Ureter (tissue), 1 donor: Measurements from ENCODE around the gene CFAP54. TPM values are rescaled to one million over a fixed set of nuclear protein-coding genes. Genes with fewer than 3 reads are reported as not detected.

ENCODE experiments used
- DNase-seq: peaks from one replicate; pipeline ENCODE4 v3.0.0-alpha.2; 2020; ENCODE audit warnings: low spot score
- total RNA-seq: library from RNA; stranded (reverse); gene quantifications from one replicate; pipeline ENCODE4 v1.2.4, GENCODE V29; 2023
- donor health status: DM: yes; HTN: yes; CAD: no.

The CFAP54 gene
- total RNA-seq, 1 donor from 2014 or later, result 2.6 TPM

DNA sequence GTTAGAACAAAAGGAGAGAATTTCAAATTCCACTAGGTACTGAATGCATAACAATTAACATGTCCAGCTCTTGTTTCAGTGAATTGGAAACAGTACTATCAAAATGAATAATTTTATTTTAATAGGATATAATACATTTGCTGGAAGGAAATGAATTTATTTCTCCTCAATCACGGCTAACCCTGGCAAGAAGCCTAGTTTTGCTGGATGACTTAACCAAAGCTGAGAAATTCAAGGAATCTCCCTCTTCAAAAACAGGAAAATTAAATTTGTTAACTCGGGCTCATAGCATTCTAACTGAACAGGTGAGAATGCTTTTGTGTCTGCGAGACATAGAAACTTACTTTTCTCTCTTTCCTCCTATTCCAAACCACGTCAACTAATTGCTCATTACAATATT, 254.2 kb downstream of the CFAP54 start:
- no peak for DNase-seq

- DNase-seq, result no peak
These were observed 260.6 kb downstream of the CFAP54 start for GRCh38 chr12:96749999-96750398.

DNA sequence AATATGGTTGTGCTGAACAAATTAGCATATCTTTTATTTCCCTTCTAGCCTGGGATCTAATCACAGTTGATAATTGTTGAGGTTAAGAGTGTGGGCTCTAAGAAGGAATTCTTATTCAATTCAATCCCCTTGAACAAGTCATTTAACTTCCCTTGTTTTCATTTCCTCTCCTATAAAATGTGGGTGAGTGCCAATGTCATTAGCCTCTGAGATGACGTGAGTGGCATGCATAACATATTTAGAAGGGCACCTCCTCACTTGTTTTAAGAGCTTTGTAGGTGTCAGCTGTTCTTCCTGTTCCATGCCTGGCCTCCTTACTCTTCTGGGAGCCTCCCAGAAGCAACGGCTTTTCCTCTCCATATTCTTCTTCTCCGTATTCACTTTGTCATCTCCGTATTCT, 262.2 kb downstream of the CFAP54 start:
- DNase-seq, result no peak

DNA sequence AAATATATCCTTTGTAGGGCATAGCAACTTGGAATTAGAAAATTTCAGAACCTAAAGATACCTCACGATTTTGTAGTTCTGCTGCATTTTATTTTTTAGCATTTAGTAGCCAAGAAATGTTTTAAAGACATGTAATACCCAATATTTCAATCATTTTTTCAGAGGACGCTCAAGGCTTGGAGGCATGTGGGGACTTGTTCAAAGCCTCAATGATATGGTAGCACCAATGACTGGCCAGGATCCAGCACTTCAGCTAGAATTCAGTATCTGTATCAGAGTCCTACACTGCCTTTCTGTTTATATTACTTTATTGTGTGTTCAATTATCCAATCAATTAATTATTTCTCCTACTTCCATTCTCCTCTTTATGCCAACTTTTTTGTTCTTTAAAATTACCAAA, 262.8 kb downstream of the CFAP54 start:
- no peak for DNase-seq

- DNase-seq, result no peak
These were observed 276.9 kb downstream of the CFAP54 start for GRCh38 chr12:96766232-96766631.

DNA sequence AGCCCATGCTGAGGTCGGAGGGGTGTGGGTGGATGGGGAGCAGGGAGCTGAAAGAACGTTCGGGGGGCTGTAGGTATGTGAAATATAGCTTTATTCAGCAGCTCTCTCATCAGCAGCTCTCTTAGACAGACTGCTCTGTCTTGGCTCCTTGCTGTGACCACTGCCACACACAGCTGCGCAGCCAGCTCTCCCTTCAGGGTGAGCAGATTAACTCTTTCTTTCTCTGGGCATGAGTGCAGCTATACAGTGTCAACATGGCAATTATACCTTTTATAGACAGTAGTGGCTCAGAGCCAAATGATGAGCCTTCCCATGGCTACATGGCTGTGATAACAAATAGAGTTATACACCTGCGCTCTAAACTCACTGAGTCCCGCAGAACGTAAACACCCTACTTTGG, 280.0 kb downstream of the CFAP54 start:
- DNase-seq, result no peak

GRCh38 chr12:96770219-96771102, 281.1 kb downstream of the CFAP54 start:
- no peak for DNase-seq

- DNase-seq, result no peak
These were observed 283.7 kb downstream of the CFAP54 start for GRCh38 chr12:96773031-96773430.

DNA sequence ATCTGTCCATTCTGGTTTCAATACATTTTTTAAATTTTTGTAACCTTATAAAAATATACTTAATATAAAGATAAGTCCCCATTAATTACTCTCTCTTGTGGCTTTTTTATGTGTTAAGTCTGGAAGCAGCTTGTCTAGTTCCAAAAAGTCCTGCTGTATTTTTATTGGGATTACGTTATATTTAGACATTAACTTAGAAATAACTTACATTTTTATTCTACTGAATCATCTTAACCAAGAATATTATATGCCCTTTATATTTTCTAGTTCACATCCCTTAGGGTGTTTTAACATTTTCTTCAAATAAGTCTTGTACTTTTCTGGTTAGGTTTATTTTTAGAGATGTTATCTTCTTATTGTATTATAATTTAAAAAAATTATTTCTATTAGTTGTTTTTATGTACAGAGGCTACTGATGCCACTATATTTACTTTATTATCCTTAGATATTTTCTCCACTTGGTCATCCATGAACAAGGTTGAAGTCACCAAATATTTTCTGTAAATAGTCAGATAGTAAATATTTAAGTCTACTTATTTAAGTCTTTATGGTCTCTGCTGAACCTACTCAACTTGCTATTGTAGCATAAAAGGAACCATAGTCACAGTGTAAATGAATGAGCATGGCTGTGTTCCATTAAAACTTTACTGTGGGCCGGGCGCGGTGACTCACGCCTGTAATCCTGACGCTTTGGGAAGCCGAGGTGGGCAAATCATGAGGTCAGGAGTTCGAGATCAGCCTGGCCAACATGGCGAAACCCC, 285.3 kb downstream of the CFAP54 start:
- DNase-seq, result no peak

DNA sequence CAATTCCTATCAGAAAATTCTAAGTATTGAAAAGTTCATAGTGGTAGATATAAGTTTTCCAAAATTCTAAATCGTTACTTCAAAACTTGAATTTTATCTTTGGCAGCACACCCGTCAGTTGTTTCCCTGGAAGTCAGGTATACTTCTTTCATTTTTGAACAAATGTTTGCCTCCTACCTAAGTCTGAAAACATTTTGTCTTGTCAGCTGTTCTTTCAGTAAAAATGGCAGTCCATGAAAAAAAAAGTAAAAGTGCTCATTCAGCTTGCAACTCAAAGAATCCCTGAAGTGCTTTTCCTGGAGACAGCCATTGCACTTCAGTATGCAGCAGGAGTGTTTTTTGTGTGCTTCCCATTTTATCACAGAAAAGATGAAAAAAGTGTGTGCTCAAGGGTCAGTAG, 287.5 kb downstream of the CFAP54 start:
- no peak for DNase-seq

DNA sequence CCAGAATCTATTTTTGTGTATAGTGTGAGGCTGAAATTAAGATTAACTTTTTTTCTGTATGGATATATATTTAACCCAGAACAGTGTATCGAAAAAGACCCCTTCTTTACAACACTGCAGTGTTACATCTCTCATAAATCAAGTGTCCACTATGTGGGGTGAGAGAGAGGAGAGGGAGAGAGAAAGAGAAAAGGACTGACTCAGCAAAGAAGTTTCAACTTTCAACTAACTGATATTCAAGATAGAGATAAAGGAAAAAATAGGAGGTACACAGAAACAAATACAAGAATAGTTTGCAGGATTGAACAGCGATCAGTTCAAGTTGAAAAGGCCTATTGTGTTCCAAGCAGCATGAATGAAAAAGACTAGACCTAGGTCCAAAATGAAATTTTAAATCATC, 291.0 kb downstream of the CFAP54 start:
- no peak for DNase-seq

DNA sequence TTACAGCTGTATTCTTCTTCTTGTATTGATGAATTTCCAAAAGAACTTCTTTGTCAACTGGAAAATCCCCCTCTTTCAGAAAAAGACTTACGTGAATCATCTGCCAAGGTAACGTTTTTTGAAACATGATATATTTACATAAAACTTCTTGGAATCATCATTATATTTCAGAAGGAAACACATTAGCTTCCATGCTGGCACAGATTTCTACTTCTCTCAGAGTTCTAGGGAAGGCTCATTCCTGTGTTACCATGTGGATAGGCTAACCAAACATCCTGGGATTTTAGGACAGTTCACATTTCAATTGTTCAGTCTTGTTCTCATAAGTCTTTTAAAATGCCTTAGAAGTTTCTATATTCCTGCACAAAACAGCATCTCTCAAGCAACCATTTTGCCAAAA, 297.4 kb downstream of the CFAP54 start:
- DNase-seq, result no peak

DNA sequence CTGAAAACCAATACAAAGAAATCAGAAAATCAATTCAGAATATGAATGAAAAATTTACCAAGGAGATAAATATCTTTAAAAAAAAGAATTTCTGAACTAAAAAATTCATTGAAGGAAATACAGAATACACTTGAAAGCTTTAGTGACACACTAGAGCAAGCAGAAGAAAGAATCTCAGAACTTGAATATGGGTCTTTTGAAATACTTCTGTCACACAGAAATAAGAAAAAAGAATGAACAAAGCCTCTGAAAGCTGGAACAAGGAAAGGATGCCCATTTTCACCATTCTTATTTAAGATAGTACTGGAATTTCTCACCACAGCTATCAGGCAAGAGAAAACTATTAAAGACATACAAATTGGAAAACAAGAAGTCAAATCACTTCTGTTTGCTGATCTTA, 314.6 kb downstream of the CFAP54 start:
- no peak for DNase-seq

GRCh38 chr12:96806272-96806671, 316.9 kb downstream of the CFAP54 start:
- no peak for DNase-seq

GRCh38 chr12:96807741-96808140, 318.4 kb downstream of the CFAP54 start:
- DNase-seq, result no peak

- no peak for DNase-seq
These were observed 319.2 kb downstream of the CFAP54 start for GRCh38 chr12:96808587-96808986.

- no peak for DNase-seq
These were observed 320.1 kb downstream of the CFAP54 start for GRCh38 chr12:96809522-96809921.

DNA sequence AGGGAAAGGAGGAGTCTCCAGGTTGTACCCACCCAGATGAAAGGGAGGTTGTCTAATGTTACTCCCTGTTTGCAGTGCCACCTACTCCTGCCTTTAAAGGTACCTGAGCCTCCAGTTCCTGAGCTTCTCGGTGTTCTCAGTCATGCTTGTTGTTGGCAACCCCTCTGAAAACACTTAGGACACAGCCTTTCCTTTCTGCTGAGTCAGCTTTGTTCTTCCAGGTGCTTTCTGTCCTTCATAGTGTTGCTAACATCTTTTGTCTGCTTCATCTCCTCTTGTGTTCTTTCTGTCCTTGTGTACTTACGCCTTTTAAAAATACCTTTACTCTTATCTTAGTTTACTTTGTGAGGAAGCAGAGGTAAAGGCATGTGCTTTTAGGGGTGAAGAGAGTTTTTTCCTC, 320.7 kb downstream of the CFAP54 start:
- DNase-seq, result no peak

DNA sequence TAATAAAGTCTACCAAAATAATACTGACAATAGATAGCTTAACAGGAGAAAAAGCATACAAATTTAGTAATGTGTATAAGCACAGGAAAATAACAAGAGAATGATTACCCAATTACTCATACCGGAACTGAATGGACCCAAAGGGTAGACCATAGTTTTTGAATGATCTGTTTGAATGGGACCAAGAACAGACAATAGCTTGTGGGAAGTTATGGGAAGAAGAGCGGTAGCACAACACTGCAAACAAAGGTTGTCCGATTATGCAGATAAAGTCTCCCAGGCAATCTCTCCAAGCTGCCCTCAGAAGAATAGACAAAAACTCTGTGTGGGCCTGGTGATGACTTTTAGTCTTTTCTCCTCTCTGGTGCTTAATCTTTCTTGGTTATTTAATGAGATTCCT, 321.1 kb downstream of the CFAP54 start:
- no peak for DNase-seq

- no peak for DNase-seq
These were observed 321.7 kb downstream of the CFAP54 start for GRCh38 chr12:96811083-96811482.

DNA sequence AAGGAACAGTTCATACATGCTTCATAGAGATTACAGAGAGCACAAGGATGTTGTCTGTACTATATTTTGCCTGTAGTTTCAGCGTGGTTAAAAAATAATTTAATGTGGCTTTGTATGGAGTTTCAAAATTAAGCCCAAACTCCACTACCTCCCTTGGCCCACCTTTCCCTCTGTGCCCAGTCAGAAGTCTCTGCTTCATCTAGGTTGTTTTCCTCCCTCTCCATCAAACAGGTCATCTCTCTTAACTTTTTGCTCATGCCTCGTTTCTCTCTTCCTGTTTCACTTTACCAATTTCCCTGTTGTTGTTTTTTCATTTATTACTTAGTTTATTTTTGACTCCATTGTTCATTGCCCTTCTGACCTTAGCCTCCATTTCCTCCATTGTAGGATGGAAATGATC, 322.8 kb downstream of the CFAP54 start:
- DNase-seq, result no peak

DNA sequence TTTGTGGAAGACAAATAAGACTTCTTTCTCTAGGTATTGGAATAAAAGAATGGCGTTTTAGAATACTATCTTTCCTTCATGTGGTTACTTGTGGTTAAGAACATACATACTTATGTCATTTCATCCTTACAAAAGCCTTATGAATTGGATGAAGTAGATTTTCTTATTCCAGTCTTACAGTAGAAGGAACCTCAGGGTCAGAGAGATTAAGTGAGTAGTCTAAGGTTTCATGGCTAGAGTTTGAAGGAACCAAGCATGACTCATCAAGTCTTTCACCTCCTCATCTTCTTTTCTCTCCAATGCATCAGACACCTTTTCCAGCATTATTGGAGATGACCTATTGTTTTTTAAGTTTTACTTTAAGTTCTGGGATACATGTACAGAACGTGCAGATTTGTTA, 324.8 kb downstream of the CFAP54 start:
- DNase-seq, result no peak

DNA sequence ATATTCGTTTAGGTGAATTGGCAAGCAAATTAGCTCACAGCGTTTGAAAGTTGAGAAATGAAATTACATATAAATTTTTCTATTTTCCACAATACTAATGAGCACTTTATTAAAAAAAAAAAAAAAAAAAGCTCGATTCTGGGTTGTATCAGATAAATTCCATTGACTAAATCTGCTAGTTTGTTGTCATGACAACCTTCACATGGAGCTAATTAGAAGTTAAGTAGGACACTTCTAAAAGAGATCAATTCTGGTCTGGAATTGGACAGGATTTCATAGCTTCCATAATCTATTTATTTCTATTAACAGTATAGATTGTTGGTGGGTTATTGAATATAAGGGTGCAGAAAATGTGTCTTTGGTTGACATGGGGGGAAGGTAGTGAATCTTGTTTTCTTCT, 332.2 kb downstream of the CFAP54 start:
- DNase-seq, result no peak
